ENCODE measurements around the gene LCN10.

DNA sequence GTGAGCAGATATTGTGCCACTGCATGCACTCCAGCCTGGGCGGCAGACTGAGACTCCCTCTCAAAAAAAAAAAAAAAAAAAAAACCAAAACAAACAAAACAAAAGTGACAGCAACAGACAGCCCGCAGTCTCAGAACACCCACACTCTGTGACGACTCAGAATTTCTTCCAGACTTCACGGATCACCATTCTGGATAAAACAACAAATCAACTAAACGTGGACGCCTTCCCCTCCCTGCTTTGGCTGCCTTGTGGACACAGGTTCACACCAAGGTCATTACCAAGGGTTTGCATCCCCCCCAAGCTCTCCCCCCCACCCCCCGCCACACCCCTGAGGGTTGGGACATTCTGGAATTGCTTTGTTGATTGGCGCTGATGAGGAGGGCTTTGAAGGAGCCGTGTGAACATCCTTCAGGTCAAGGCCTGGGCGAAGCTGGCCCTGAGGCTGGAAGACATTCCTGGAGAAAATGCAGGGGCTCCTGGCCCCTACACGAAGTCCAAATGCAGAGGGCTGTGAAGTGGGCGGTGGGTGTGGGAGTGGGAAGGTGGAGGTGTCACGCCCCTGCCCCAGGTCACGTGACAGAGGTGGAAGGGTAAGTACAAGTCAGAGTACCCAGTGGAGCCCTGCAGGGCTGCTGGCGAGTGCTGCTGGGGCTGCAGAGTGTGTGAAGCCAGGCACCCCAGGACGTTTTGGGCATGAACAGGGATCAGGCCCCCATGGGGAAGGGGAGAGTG, 10.1 kb downstream of the LCN10 start:
- TF ChIP-seq, protein P1, sequence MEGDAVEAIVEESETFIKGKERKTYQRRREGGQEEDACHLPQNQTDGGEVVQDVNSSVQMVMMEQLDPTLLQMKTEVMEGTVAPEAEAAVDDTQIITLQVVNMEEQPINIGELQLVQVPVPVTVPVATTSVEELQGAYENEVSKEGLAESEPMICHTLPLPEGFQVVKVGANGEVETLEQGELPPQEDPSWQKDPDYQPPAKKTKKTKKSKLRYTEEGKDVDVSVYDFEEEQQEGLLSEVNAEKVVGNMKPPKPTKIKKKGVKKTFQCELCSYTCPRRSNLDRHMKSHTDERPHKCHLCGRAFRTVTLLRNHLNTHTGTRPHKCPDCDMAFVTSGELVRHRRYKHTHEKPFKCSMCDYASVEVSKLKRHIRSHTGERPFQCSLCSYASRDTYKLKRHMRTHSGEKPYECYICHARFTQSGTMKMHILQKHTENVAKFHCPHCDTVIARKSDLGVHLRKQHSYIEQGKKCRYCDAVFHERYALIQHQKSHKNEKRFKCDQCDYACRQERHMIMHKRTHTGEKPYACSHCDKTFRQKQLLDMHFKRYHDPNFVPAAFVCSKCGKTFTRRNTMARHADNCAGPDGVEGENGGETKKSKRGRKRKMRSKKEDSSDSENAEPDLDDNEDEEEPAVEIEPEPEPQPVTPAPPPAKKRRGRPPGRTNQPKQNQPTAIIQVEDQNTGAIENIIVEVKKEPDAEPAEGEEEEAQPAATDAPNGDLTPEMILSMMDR (CRISPR knock-in tag; IDR thresholded peaks at IDR 0.05) = no peak
- no peak for TF ChIP-seq ZBTB7A (CRISPR knock-in tag; IDR thresholded peaks at IDR 0.05)
- TF ChIP-seq, protein P2, sequence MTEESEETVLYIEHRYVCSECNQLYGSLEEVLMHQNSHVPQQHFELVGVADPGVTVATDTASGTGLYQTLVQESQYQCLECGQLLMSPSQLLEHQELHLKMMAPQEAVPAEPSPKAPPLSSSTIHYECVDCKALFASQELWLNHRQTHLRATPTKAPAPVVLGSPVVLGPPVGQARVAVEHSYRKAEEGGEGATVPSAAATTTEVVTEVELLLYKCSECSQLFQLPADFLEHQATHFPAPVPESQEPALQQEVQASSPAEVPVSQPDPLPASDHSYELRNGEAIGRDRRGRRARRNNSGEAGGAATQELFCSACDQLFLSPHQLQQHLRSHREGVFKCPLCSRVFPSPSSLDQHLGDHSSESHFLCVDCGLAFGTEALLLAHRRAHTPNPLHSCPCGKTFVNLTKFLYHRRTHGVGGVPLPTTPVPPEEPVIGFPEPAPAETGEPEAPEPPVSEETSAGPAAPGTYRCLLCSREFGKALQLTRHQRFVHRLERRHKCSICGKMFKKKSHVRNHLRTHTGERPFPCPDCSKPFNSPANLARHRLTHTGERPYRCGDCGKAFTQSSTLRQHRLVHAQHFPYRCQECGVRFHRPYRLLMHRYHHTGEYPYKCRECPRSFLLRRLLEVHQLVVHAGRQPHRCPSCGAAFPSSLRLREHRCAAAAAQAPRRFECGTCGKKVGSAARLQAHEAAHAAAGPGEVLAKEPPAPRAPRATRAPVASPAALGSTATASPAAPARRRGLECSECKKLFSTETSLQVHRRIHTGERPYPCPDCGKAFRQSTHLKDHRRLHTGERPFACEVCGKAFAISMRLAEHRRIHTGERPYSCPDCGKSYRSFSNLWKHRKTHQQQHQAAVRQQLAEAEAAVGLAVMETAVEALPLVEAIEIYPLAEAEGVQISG (CRISPR knock-in tag; IDR thresholded peaks at IDR 0.05) = no peak
- TF ChIP-seq, protein P3, sequence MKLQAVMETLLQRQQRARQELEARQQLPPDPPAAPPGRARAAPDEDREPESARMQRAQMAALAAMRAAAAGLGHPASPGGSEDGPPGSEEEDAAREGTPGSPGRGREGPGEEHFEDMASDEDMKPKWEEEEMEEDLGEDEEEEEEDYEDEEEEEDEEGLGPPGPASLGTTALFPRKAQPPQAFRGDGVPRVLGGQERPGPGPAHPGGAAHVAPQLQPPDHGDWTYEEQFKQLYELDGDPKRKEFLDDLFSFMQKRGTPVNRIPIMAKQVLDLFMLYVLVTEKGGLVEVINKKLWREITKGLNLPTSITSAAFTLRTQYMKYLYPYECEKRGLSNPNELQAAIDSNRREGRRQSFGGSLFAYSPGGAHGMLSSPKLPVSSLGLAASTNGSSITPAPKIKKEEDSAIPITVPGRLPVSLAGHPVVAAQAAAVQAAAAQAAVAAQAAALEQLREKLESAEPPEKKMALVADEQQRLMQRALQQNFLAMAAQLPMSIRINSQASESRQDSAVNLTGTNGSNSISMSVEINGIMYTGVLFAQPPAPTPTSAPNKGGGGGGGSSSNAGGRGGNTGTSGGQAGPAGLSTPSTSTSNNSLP (IDR thresholded peaks at IDR 0.05; ENCODE audit: low read depth, low read length) = no peak
- TF ChIP-seq HOXA7 (CRISPR knock-in tag; IDR thresholded peaks at IDR 0.05) = no peak
- TF ChIP-seq YY1 (IDR thresholded peaks at IDR 0.05; ENCODE audit: insufficient read depth, insufficient replicate concordance, low read depth, low read length) = no peak
- TF ChIP-seq ZKSCAN8 (CRISPR knock-in tag; IDR thresholded peaks at IDR 0.05; ENCODE audit: borderline replicate concordance) = no peak
- TF ChIP-seq ZNF530 (CRISPR knock-in tag; IDR thresholded peaks at IDR 0.05; ENCODE audit: low read depth) = no peak
- no peak for TF ChIP-seq ATF1 (CRISPR knock-in tag; IDR thresholded peaks at IDR 0.05)
- no peak for TF ChIP-seq ZNF335 (CRISPR knock-in tag; IDR thresholded peaks at IDR 0.05)
- no peak for TF ChIP-seq ZNF44 (CRISPR knock-in tag; IDR thresholded peaks at IDR 0.05)
